Lung (tissue), 12 donors: Measurements from ENCODE around the gene KLHL6. TPM values are rescaled to one million over a fixed set of nuclear protein-coding genes. Genes with fewer than 3 reads are reported as not detected.
A peak's percentile ranks its signal among the peaks of the same experiment; 100 is the strongest.

Experiments used
- ATAC-seq: fragments of 200-7000 bp; cut with Tn5 transposase; one replicate; pipeline ENCODE4 v1.9.1; 2020; ENCODE audit warnings: moderate number of reproducible peaks; ENCODE audit not compliant: insufficient read depth, low FRiP score
- DNase-seq, 3 donors: peaks; one replicate each; pipeline ENCODE4 v3.0.0-alpha.2; 2013 to 2017
- H3K27ac ChIP-seq, 2 donors: one replicate each; pipeline ENCODE4 v1.5.1; 2013; ENCODE audit warnings: mild to moderate bottlenecking in 2 of 2, moderate library complexity in 2 of 2, control low read depth in 1 of 2, inconsistent platforms in 1 of 2, low read depth in 1 of 2, low read length in 1 of 2
- H3K27me3 ChIP-seq, 3 donors: one replicate each; pipeline ENCODE4 v1.5.1; 2013; ENCODE audit warnings: low read length in 2 of 3; ENCODE audit not compliant: control insufficient read depth in 3 of 3, insufficient read depth in 3 of 3
- H3K36me3 ChIP-seq, 4 donors: one replicate each; pipeline ENCODE4 v1.5.1; 2013; ENCODE audit warnings: low read length in 4 of 4, mild to moderate bottlenecking in 1 of 4, moderate library complexity in 1 of 4; ENCODE audit not compliant: control insufficient read depth in 4 of 4, insufficient read depth in 4 of 4
- H3K4me1 ChIP-seq, 5 donors: one replicate each; pipeline ENCODE4 v1.5.1; 2013; ENCODE audit warnings: low read length in 5 of 5, mild to moderate bottlenecking in 2 of 5, moderate library complexity in 1 of 5; ENCODE audit not compliant: control insufficient read depth in 5 of 5, insufficient read depth in 5 of 5
- H3K4me3 ChIP-seq: one replicate; pipeline ENCODE4 v1.5.1; 2013; ENCODE audit warnings: mild to moderate bottlenecking, control low read depth, moderate library complexity
- H3K9ac ChIP-seq, 2 donors: one replicate each; pipeline ENCODE4 v1.5.1; 2013; ENCODE audit warnings: low read length in 2 of 2, control low read depth in 1 of 2; ENCODE audit not compliant: insufficient read depth in 1 of 2
- H3K9me3 ChIP-seq, 4 donors: one replicate each; pipeline ENCODE4 v1.5.1; 2013; ENCODE audit warnings: low read length in 3 of 4, mild to moderate bottlenecking in 1 of 4, moderate library complexity in 1 of 4; ENCODE audit not compliant: control insufficient read depth in 4 of 4, insufficient read depth in 3 of 4
- WGBS, 2 donors: extraction: QIAGEN DNeasy Blood & Tissue Kit; methylation state at CpG; one replicate each; pipeline ENCODE4 v1.1.7; 2013; 5-methylcytosine and 5-hydroxymethylcytosine counted together
- polyA plus RNA-seq, 2 donors: library from polyadenylated mRNA; stranded (reverse); fragments of 200-250 nt; gene quantifications; one replicate each; pipeline ENCODE4 v1.2.1, GENCODE V29; 2013
- total RNA-seq, 2 donors: library from RNA; depleted of rRNA in 1 of 2; stranded (reverse); fragments of >200 nt in 1 of 2; gene quantifications; one replicate each; pipeline ENCODE4 v1.2.1, GENCODE V29; 2014 to 2021
- TF ChIP-seq, protein P1 (sequence below): IDR thresholded peaks from 2 replicates; pipeline ENCODE4 v1.5.1; 2012; ENCODE audit warnings: mild to moderate bottlenecking; ENCODE audit errors: control extremely low read depth, extremely low read depth
- donor health status: control.
- donor health status: control.
- donor health status: Bipolar disorder and iron deficiency.
- donor health status: healthy.
- donor health status: DM: yes; HTN: yes; CAD: no.

KLHL6 gene
- total and polyA plus RNA-seq, 4 donors = 3.4 to 18.0 (median 14.1) TPM

GRCh38 chr3:183583331-183584245, 28.1 kb upstream of the KLHL6 start:
- TF ChIP-seq, protein P1, sequence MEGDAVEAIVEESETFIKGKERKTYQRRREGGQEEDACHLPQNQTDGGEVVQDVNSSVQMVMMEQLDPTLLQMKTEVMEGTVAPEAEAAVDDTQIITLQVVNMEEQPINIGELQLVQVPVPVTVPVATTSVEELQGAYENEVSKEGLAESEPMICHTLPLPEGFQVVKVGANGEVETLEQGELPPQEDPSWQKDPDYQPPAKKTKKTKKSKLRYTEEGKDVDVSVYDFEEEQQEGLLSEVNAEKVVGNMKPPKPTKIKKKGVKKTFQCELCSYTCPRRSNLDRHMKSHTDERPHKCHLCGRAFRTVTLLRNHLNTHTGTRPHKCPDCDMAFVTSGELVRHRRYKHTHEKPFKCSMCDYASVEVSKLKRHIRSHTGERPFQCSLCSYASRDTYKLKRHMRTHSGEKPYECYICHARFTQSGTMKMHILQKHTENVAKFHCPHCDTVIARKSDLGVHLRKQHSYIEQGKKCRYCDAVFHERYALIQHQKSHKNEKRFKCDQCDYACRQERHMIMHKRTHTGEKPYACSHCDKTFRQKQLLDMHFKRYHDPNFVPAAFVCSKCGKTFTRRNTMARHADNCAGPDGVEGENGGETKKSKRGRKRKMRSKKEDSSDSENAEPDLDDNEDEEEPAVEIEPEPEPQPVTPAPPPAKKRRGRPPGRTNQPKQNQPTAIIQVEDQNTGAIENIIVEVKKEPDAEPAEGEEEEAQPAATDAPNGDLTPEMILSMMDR = no peak
- DNase-seq (peak in 2 of 3 donors; percentile 55 to 82), ATAC-seq (no peak)
- peaks cover 7 to 29% (median 18%) of the 10 kb centered on the region in 5 donors for H3K4me1 ChIP-seq
- no peaks in the 10 kb centered on the region for H3K36me3 ChIP-seq
- no peak overlapping the region for H3K4me3 ChIP-seq
- 80 to 91% methylated on average over 5 of the region's 5 CpGs for WGBS, 2 donors
- no peaks in the 10 kb centered on the region for H3K9me3 ChIP-seq
- H3K27me3 ChIP-seq = peaks cover 0 to 6% (median 0%) of the 10 kb centered on the region in 3 donors
- peak overlapping the region; percentile 40 to 71 for H3K27ac ChIP-seq
- H3K9ac ChIP-seq = no peak overlapping the region

GRCh38 chr3:183582161-183582560, 26.7 kb upstream of the KLHL6 start:
- H3K27ac ChIP-seq = no peak overlapping the region
- DNase-seq (no peak), ATAC-seq (no peak)
- TF ChIP-seq, protein P1 = no peak
- H3K9ac ChIP-seq = no peak overlapping the region
- peaks cover 7 to 29% (median 18%) of the 10 kb centered on the region in 5 donors for H3K4me1 ChIP-seq
- no peaks in the 10 kb centered on the region for H3K9me3 ChIP-seq
- no peaks in the 10 kb centered on the region for H3K36me3 ChIP-seq
- peaks cover 0 to 6% (median 2%) of the 10 kb centered on the region in 3 donors for H3K27me3 ChIP-seq
- no peak overlapping the region for H3K4me3 ChIP-seq
- 68 to 83% methylated on average over 1 of the region's 1 CpG for WGBS, 2 donors

GRCh38 chr3:183581496-183582155, 26.1 kb upstream of the KLHL6 start:
- TF ChIP-seq, protein P1 = no peak
- ATAC-seq (no peak), DNase-seq (no peak)
- Histone ChIP-seq H3K9ac (no peak overlapping the region), H3K27ac (no peak overlapping the region), H3K9me3 (no peaks in the 10 kb centered on the region), H3K4me1 (peaks cover 7 to 34% (median 18%) of the 10 kb centered on the region in 5 donors), H3K4me3 (no peak overlapping the region), H3K27me3 (peaks cover 0 to 6% (median 3%) of the 10 kb centered on the region in 3 donors), H3K36me3 (no peaks in the 10 kb centered on the region)
- WGBS, 2 donors = 95 to 97% methylated on average over 3 of the region's 3 CpGs
